Amniotic stem cell (primary cell): ENCODE measurements around the gene UNC93B1.

Experiments used
- DNase-seq: peaks from one replicate; lab custom pipeline; 2025; lab: John Stamatoyannopoulos, UW

Gene UNC93B1

GRCh38 chr11:68022531-68022930 is 18.6 kb upstream of the UNC93B1 start:
- no peak for DNase-seq

GRCh38 chr11:68021167-68021787 is 17.4 kb upstream of the UNC93B1 start:
- DNase-seq: no peak

- no peak for DNase-seq
These were observed 16.7 kb upstream of the UNC93B1 start for GRCh38 chr11:68020575-68020974.

GRCh38 chr11:68019486-68019885 is 15.6 kb upstream of the UNC93B1 start:
- no peak for DNase-seq

- no peak for DNase-seq
These were observed 14.9 kb upstream of the UNC93B1 start for GRCh38 chr11:68018730-68019190.

- DNase-seq: no peak
These were observed 14.3 kb upstream of the UNC93B1 start for GRCh38 chr11:68017980-68018729.

GRCh38 chr11:68016904-68017817 is 13.3 kb upstream of the UNC93B1 start:
- no peak for DNase-seq

- DNase-seq: no peak
These were observed 12.4 kb upstream of the UNC93B1 start for GRCh38 chr11:68016161-68016903.

GRCh38 chr11:68015467-68015866 is 11.6 kb upstream of the UNC93B1 start:
- DNase-seq: no peak

GRCh38 chr11:68014947-68015447 is 11.1 kb upstream of the UNC93B1 start:
- DNase-seq: no peak

GRCh38 chr11:68014157-68014946 is 10.5 kb upstream of the UNC93B1 start:
- peak; percentile 10 for DNase-seq

GRCh38 chr11:68013611-68014156 is 9.8 kb upstream of the UNC93B1 start:
- no peak for DNase-seq

GRCh38 chr11:68012843-68013610 is 9.1 kb upstream of the UNC93B1 start:
- peak; percentile 82 for DNase-seq

GRCh38 chr11:68012044-68012842 is 8.3 kb upstream of the UNC93B1 start:
- no peak for DNase-seq

- no peak for DNase-seq
These were observed 7.4 kb upstream of the UNC93B1 start for GRCh38 chr11:68011051-68011943.

- DNase-seq: peak; percentile 70
These were observed 6.5 kb upstream of the UNC93B1 start, which contains the start of gene ALDH3B1 for GRCh38 chr11:68010090-68011041. ALDH3B1 (plus strand) TSS chr11:68010327; CDS start chr11:68015298, 4,971 bp downstream.
